DLD1 (cell line): ENCODE results near the gene MCM3AP.
"Not testable (repeated sequence)": the region's sequence is repeated elsewhere in the genome, so short reads cannot be mapped to it uniquely, and the experiment has no call there.

ENCODE experiments used
- in situ Hi-C: cut with HindIII; loops from 2 replicates; pipeline ENCODE4 v1.10.0; 2017; ENCODE audit warnings: low sequenced_read_pairs

The MCM3AP gene

DNA sequence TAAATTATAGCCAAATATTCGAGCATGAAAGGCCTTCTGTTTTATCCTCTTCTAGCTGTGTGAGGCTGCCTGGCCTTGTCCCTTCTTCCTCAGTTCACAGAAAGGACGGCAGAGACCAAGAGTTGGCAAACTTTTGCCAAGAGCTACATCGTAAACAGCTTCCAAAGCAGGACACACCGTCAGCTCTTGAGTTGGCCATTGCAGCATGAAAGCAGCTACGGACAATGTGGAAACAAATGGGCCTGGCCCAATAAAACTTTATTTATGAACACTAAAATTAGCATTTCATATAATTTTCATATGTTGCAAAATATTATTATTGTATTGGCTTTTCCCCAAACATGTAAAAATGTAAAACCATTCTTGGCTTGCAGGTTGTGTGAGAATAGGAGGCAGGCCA is 27.5 kb upstream of the MCM3AP start:
- in situ Hi-C loops: no loop called here

DNA sequence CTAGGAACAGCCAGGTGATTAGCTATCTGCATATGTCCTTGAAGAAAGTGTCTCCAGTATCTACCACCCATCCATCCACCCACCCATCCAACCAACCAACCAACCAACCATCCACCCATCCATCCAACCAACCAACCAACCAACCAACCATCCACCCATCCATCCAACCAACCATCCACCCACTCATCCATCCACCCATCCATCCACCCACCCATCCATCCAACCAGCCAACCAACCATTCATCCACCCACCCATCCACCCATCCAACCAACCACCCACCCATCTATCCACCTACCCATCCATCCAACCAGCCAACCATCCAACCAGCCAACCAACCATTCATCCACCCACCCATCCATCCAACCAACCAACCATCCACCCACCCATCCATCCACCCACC is 26.2 kb upstream of the MCM3AP start:
- in situ Hi-C loops: no loop called here

DNA sequence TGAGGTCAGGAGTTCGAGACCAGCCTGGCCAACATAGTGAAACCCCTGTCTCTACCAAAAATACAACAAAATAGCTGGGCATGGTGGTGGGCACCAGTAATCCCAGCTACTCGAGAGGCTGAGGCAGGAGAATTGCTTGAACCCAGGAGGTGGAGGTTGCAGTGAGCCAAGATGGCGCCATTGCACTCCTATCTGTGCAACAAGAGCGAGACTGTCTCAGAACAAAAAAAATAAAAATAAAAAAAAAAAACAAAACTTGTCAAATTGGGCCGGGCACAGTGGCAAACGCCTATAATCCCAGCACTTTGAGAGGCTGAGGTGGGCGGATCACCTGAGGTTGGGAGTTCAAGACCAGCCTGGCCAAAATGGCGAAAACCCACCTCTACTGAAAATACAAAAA is 24.8 kb upstream of the MCM3AP start:
- in situ Hi-C loops: not testable (repeated sequence)

DNA sequence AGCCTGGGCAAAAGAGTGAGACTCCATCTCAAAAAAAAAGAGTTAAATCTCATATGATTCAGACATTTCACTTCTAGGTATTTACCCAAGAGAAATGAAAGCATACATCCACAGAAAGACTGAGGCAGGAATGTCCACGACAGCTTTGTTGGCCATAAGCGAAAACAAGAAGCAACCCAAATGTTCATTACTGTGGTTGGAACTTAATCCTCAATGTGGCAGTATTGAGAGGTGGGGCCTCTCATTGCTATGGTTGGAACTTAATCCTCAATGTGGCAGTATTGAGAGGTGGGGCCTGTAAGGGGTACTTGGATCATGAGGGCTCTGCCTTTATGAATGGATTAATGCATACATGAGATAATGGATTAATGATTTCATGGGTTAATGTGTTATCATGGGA is 23.0 kb upstream of the MCM3AP start:
- in situ Hi-C loops: no loop called here

DNA sequence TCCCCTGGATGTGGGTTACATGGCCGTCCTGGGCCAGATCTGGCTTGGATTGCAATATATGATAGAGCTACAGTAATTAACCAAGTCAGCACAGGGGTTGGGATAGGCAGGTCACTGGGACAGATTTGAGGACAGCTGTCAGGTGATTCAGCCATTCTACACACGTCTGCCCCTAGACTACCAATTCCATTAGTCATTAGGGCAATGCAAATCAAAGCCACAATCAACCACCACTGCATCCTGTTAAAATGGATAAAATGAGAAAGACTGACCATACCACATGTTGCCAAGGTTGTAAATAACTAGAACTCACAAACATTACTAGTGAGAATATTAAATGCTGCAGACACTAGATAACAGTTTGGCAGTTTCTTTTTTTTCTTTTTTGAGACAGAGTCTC is 22.2 kb upstream of the MCM3AP start:
- in situ Hi-C loops: no loop called here

DNA sequence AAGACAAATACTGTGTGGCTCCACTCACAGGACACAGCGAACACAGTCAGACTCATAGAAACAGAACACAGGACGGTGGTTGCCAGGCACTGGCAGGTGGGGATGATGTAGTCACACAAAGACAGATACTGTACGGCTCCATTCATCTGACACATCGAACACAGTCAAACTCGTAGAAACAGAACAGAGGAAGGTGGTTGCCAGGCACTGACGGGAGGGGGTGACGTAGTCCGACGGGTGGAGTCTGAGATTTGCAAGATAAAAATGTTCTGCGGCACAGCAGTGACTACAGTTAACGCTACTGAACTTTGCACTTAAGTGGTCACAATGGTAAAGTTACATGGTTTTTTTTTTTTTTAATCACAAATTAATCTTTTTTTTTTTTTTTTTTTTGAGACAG is 19.5 kb upstream of the MCM3AP start:
- in situ Hi-C loops: no loop called here

DNA sequence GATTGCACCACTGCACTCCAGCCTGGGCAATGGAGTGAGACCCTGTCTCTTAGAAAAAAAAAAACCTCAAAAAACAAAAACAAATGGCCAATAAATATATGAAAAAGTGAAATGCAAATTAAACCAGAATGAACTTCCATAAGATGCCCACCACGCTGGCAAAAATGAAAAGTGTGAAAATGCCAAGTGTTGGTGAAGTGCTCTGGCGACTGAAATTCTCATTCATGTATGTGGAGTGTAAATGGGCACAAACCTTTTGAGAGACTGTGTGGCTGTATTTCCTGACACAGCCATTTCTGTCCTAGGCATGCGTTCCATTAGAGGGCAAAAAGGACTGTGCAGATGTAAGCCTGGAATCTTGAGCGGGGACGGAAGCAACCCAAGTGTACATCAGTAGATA is 19.0 kb upstream of the MCM3AP start:
- in situ Hi-C loops: no loop called here

DNA sequence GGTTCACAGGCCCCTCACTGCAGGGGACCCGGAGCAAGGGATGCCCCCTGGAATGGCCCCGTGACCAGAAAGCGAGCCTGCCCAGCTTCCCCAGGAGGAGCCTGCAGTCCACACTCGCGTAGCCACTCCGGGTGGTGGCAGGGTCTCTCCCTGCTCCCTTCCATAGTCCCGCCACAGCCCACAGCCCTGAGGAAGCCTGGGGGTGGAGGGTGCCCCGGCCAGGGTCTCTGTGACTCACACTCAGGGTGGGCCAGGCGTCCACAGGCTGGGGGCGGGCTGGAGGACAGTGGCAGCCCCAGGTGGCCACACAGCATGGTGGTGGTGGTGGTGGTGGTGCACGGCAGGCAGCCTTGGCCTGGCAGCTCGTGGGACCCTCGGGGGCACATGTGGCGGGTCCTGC is 16.3 kb upstream of the MCM3AP start:
- in situ Hi-C loops: no loop called here

DNA sequence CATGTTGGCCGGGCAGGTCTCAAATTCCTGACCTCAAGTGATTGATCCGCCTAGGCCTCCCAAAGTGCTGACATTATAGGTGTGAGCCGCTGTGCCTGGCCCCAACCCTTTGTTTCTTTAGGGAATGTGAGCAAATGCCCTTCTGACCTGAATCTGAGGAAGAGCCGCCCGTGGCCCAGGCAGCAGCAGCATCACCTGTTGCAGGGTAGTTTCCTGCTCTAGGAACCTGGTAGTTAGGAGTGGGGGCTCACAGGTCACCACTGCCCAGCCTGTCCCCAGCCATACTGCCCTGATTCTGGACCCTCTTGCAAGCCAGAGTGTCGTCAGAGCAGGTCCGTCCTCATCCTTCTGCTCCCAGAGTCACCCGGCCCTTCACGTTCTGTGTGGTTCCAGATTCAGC is 13.8 kb upstream of the MCM3AP start:
- in situ Hi-C loops: no loop called here

DNA sequence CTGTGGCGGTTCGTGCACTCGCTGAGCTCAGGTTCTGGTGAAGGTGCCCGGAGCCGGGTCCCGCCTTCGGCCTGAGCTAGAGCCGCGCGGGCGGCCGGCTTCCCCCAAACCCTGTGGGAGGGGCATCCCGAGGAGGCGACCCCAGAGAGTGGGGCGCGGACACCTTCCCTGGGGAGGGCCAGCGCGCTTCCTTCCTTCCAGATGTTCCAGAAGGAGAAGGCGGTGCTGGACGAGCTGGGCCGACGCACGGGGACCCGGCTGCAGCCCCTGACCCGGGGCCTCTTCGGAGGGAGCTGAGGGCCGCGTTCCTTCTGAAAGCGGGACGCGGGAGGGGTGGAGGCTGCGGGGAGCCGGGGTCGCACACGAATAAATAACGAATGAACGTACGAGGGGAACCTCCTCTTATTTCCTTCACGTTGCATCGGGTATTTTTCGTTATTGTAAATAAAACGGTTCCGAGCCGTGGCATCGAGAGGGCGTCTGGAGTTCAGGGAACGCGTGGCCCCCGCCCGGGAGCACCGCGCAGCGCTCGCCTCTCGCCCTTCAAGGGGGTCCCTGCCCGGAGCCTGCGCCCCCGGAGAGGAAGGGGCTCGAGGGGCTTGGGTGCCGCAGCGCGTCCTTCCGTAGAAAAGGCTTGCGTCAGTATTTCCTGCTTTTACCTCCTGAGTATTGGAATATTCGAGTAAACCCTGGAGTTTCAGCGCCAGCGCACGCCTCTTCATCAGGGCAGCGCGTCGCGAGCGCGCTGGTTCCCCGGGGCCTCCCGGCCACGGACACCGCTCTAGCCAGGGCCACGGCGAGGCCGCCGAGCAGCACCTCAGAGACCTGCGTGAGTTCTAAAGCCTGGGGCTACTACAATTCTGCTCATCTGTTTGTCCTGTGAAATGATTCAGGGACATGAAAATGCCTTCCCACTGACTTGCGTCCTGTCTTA is 12.2 kb upstream of the MCM3AP start:
- in situ Hi-C loops: no loop called here

DNA sequence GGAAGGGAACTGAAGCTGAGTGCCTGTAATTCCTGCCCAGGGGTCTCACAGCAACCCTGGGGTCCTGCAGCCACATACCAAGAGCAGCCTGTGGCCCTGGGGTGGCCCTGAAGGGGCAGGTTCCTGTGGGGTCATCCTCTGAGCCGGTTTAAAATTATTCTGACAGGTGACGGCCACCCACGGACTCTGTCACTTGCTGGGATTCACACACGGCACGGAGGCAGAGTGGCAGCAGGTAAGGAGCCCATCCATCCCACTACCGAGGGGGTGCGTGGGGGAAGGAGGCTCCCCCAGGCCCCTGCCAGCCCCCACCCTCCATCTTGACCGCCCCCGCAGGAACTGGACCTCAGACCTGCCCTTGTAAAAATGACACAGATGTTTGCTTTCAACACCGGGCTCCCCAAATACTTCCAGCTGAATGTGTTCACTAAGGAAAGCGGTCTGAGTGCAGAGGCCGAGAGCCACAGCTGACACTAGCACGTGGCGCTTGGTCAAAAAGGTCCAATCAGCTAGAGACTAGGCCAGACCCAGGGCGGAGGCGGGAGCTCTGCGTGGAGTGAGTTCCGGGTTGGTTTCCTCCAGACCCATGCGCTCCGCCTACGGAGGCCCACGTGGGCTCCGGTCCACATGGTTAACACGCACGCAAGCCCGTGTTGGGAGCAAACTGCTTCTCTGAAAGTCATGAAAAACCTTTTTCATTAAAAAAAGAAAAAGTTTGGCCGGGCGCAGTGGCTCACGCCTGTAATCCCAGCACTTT is 10.8 kb upstream of the MCM3AP start:
- in situ Hi-C loops: no loop called here

DNA sequence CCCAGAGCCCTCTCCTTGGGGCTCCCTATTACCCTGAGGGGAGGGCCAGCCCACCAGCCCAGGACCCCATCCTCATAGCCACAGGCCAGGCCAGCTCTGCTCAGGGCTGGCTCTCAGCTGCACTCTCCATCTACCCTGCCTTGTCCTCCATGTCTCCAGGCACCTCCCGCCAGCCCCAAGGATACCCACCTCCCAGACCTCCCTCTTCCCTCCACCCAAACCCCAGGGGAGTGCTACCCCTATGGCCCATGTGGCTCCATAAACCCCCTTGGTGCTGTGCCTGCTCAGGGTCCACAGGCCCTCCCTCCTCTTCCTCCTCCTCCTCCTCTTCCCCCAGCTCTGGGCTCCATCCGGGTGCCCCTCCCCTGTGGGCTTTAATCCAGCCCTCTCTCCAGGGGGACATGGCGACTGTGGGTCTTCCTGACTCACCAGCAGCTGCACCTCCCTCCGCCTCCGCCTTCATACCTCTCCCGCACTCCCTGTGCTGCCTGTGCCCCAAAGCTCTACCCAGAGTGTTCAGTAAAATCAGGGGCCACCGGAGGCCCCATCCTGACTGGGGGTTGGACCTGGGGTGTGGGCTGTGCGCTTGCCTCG is 9.9 kb upstream of the MCM3AP start:
- in situ Hi-C loops: no loop called here

DNA sequence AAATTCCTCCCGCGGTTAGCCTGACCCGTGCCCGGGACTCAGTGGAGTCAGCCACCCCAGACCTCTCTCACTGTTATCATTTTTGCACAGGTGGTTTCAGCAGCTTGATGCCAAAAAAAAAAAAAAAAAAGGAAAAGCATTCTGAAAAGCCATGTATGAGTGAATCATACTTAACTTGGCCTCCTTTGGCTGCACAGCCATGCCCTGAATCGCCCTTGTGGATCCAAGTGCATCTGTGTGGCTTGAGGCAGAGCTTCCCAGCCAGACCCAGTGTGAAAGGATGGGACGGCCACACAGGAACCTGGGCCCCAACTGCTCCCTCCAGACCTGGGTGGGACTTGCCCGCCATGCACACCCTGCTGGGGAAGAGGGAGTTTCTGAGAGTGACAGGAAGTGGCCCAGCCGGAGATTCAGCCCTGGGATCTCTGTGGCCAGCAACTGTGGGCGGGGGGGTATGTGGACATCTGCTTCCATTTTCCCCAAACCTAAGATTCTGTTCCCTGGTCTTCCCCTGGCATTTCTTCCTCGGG is 9.3 kb upstream of the MCM3AP start:
- in situ Hi-C loops: no loop called here

DNA sequence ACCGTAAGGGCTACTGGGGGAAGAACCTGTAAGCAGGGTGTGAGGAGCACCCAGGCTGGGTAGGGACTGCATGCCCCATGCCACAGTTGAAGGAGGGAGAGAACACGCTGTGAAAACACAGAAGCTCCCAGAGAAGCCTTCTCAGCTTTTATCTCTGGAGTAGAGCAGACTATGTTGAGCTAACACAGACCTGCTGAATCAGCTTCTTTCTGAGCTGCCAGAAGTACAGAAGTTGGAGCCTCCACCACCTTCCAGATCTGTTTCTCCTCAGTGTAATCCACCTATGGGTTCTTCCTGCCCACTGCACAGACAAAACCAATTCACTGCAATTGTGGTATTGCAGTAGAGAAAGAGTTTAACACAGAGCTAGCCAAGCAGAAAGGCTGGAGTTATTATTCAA is 6.2 kb upstream of the MCM3AP start:
- in situ Hi-C loops: no loop called here

DNA sequence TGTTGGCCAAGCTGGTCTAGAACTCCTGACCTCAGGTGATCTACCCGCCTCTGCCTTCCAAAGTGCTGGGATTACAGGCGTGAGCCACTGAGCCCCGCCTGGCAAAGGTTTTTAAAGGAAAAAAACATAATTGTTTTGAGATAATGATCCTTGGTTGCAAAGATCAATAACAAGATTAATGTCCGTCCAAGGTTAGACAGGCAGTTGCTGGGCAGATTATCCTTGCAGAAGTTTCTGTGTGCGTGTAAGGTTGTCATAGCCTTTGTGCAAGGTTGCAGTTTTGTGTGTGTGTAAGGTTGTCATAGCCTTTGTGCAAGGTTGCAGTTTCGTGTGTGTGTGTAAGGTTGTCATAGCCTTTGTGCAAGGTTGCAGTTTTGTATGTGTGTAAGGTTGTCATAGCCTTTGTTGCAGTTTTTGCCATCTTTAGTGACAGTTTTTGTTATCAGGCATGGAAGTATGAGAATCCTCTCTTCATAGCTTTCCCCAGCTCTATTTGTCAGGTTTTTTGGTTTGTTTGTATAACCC is 4.3 kb upstream of the MCM3AP start:
- in situ Hi-C loops: no loop called here

DNA sequence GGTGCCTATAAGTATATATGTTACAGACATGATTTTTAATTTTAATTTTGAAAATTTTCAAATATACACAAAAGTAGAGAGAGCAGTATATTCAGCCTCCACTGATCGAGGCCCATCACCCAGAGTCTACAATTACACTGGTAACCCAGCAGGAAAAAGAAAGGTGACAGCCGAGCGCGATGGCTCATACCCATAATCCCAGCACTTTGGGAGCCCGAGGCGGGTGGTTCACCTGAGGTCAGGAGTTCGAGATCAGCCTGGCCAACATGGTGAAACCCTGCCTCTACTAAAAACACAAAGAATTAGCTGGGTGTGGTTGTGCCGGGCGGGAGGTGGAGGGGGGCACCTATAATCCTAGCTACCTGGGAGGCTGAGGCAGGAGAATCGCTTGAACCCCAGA is 2.1 kb upstream of the MCM3AP start:
- in situ Hi-C loops: no loop called here

DNA sequence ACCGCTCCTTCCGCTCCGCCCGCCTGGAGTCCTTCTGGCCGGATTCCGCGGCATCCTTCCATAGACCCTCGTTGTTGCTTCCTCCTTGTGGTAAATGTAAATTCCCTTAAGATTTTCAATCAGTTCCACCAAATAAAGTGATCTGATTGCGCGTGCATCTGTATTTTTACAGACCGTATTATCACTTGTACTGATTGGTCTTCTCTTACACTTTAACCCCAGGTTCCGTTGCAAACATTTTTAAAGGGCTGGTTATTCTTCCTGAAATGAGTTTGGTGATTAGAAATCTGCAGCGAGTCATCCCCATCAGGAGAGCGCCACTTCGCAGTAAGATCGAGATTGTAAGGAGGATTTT is 1.2 kb upstream of the MCM3AP start:
- in situ Hi-C loops: no loop called here

DNA sequence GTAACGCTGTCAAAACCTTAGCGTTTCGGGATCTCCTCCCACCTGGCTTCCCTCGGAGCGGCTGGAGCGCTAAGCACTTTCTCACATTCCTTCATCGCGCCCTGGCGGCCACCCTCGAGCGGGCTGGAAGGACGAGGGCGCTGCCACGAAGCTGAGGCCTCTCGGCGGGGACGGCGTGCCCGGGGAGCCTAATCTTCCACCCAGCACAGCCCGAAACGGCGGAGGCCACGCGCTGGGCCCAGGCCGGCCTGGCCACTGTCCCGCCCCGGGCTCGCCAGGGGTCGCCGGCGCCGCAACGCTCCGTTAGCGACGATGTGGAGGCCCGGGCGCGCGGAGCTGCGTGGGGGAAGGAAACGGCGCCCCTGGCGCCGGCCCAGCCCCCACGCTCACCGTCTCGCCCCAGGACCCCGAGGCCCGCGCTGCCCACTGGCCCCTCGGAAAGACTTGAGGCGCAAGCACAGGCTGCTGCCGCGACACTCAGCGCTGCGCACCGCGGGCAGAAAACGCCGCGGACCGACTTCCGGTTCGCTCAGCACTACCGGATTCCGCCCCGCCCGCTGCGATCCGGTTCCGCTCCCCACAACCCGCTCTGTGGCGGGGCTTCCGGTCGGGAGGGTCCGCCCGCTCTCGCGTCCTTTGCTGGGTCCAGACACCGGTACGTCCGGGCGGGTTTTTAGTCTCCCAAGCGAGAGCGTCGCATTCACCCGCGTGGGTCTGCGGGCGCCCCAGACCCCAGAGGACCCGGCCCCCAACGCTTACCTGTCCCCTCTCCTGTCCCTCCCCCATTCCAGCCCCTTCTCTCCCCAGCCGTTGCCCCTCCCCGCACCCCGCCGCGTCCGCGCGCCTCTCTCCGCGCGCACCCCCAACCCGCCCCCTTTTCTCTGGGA is 593 bp upstream of the MCM3AP start, which contains the start of gene YBEY:
TSS of gene YBEY (plus strand) at position 582 of the 887 bp plus-strand sequence. CDS start 572 bp downstream, outside the sequence.
- in situ Hi-C loops: no loop called here

DNA sequence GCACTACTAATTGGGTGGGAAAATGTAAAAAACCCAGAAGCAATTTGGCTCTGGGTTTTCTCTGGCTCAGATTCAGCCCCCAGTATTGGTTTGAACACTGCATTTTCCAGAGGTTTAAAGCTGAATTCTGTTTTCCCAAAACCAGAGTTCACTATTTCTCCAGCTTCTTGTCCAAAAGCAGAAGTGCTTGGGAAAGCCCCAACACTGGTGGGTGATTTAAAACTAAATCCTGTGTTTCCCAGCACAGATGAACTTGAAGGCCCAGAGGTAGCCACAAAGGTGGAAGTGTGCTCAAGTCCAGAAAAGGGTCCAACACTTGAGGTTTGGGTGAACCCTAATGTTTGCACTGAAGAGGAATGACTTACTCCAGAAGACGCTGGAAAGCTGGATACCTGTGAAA is 678 bp downstream of the MCM3AP start:
- in situ Hi-C loops: no loop called here

DNA sequence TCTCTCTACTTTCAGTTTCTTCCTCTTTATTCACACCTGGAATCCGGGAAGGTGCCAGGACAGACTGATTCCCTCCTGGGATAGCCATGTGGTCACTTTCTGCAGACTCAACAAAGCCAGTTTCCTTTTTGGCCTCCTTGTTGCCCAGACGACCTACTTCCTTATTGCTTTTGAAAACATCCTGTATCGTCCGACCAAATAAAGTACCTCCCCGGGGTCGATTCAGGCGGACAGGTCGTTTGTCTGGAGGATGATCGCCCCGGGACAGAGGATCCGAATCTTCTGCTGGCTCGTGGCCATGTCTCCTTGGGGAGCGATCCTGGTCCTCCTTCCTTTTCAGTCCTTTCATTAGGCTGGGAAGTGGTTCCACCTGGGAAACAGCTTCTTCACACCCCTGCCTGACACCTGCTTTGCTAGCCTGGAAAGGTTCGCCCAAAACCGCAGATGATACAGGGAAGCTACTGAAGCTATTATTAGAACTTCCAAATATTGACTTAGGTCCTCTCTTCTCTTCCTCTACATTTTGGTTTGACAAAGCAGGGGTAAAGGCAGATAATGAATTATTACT is 1.2 kb downstream of the MCM3AP start:
- in situ Hi-C loops: no loop called here
